Neural progenitor cell (in vitro differentiated cells): Measurements from ENCODE around the gene VWA5B1.

ENCODE experiments used
- CTCF ChIP-seq: fragments of 200-600 bp; sonication (generic); IDR thresholded peaks from 2 replicates; pipeline ENCODE4 v1.5.1; 2017; ENCODE audit warnings: antibody characterized with exemption, mild to moderate bottlenecking
- EZH2 ChIP-seq: fragments of 200-600 bp; sonication (generic); IDR thresholded peaks from 2 replicates; pipeline ENCODE4 v1.6.1; 2017; ENCODE audit warnings: antibody characterized with exemption, mild to moderate bottlenecking, moderate library complexity

- no peak for TF ChIP-seq EZH2
- TF ChIP-seq CTCF = no peak
Measured at GRCh38 chr1:20334103-20334502, 43.4 kb downstream of the VWA5B1 start.
